HL-60 (cell line): ENCODE measurements around the gene CPTP.

Experiments used
- GABPA ChIP-seq: IDR thresholded peaks from 2 replicates; pipeline ENCODE4 v1.6.1; 2012; ENCODE audit warnings: low read depth
- POLR2AphosphoS5 ChIP-seq: IDR thresholded peaks from 2 replicates; pipeline ENCODE4 v1.6.1; 2012; ENCODE audit warnings: low read depth
- TF ChIP-seq, protein P1 (sequence below): IDR thresholded peaks from one replicate; pipeline ENCODE4 v1.5.1; 2011; ENCODE audit warnings: low read length, control low read depth, inconsistent platforms; ENCODE audit not compliant: insufficient read depth
- TF ChIP-seq, protein P2 (sequence below): IDR thresholded peaks from 2 replicates; pipeline ENCODE4 v1.6.1; 2012; ENCODE audit warnings: low read depth; ENCODE audit not compliant: insufficient replicate concordance

DNA sequence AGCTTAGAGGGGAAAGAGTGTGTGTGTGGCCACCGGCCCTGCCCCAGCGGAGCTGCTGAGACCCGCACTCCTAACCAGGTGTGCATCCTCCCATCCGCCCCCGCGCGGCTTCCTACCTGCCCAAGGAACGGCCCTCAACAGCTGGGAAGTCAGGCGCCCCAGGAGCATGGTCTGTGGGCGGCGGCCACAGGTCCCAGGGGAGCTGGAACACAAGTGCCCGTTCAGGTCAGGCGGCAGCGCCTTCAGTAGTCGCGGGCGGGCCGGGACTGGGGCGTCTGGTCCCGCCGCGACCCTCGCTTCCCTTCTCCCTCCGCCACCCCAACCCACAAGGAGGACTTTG is 50.0 kb downstream of the CPTP start:
- TF ChIP-seq, protein P1, sequence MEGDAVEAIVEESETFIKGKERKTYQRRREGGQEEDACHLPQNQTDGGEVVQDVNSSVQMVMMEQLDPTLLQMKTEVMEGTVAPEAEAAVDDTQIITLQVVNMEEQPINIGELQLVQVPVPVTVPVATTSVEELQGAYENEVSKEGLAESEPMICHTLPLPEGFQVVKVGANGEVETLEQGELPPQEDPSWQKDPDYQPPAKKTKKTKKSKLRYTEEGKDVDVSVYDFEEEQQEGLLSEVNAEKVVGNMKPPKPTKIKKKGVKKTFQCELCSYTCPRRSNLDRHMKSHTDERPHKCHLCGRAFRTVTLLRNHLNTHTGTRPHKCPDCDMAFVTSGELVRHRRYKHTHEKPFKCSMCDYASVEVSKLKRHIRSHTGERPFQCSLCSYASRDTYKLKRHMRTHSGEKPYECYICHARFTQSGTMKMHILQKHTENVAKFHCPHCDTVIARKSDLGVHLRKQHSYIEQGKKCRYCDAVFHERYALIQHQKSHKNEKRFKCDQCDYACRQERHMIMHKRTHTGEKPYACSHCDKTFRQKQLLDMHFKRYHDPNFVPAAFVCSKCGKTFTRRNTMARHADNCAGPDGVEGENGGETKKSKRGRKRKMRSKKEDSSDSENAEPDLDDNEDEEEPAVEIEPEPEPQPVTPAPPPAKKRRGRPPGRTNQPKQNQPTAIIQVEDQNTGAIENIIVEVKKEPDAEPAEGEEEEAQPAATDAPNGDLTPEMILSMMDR = no peak
- no peak for TF ChIP-seq POLR2AphosphoS5
- TF ChIP-seq, protein P2, sequence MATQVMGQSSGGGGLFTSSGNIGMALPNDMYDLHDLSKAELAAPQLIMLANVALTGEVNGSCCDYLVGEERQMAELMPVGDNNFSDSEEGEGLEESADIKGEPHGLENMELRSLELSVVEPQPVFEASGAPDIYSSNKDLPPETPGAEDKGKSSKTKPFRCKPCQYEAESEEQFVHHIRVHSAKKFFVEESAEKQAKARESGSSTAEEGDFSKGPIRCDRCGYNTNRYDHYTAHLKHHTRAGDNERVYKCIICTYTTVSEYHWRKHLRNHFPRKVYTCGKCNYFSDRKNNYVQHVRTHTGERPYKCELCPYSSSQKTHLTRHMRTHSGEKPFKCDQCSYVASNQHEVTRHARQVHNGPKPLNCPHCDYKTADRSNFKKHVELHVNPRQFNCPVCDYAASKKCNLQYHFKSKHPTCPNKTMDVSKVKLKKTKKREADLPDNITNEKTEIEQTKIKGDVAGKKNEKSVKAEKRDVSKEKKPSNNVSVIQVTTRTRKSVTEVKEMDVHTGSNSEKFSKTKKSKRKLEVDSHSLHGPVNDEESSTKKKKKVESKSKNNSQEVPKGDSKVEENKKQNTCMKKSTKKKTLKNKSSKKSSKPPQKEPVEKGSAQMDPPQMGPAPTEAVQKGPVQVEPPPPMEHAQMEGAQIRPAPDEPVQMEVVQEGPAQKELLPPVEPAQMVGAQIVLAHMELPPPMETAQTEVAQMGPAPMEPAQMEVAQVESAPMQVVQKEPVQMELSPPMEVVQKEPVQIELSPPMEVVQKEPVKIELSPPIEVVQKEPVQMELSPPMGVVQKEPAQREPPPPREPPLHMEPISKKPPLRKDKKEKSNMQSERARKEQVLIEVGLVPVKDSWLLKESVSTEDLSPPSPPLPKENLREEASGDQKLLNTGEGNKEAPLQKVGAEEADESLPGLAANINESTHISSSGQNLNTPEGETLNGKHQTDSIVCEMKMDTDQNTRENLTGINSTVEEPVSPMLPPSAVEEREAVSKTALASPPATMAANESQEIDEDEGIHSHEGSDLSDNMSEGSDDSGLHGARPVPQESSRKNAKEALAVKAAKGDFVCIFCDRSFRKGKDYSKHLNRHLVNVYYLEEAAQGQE = no peak
- TF ChIP-seq GABPA = no peak
